NCI-H1694 treated with DMSO at 0.1 percent for 48 hours (cell line): ENCODE results near the gene NFE2L2.
"Not testable (repeated sequence)": the region's sequence is repeated elsewhere in the genome, so short reads cannot be mapped to it uniquely, and the experiment has no call there.

Experiments
- DNase-seq: peaks from one replicate; lab custom pipeline; 2025; lab: John Stamatoyannopoulos, UW

NFE2L2 gene

GRCh38 chr2:177256026-177256425 lies 8.5 kb downstream of the NFE2L2 start:
- no peak for DNase-seq

GRCh38 chr2:177255227-177255601 lies 9.3 kb downstream of the NFE2L2 start:
- no peak for DNase-seq

GRCh38 chr2:177254433-177255226 lies 9.9 kb downstream of the NFE2L2 start:
- no peak for DNase-seq

- DNase-seq, result no peak
These were observed 10.8 kb downstream of the NFE2L2 start for GRCh38 chr2:177253704-177254103.

- no peak for DNase-seq
These were observed 11.6 kb downstream of the NFE2L2 start for GRCh38 chr2:177252808-177253531.

- no peak for DNase-seq
These were observed 13.4 kb downstream of the NFE2L2 start for GRCh38 chr2:177251165-177251542.

GRCh38 chr2:177250461-177250860 lies 14.1 kb downstream of the NFE2L2 start:
- DNase-seq, result no peak

GRCh38 chr2:177249038-177249437 lies 15.5 kb downstream of the NFE2L2 start:
- DNase-seq, result no peak

- no peak for DNase-seq
These were observed 16.7 kb downstream of the NFE2L2 start for GRCh38 chr2:177247693-177248262.

GRCh38 chr2:177246523-177247030 lies 17.9 kb downstream of the NFE2L2 start:
- not testable (repeated sequence) for DNase-seq

GRCh38 chr2:177246000-177246399 lies 18.5 kb downstream of the NFE2L2 start:
- DNase-seq, result no peak

- no peak for DNase-seq
These were observed 19.5 kb downstream of the NFE2L2 start for GRCh38 chr2:177245010-177245422.

GRCh38 chr2:177244244-177244771 lies 20.2 kb downstream of the NFE2L2 start:
- DNase-seq, result no peak

GRCh38 chr2:177243476-177243875 lies 21.1 kb downstream of the NFE2L2 start:
- no peak for DNase-seq

GRCh38 chr2:177243073-177243472 lies 21.5 kb downstream of the NFE2L2 start:
- no peak for DNase-seq

- DNase-seq, result no peak
These were observed 22.2 kb downstream of the NFE2L2 start for GRCh38 chr2:177242121-177242987.

GRCh38 chr2:177241711-177242120 lies 22.8 kb downstream of the NFE2L2 start:
- DNase-seq, result no peak

- DNase-seq, result no peak
These were observed 24.4 kb downstream of the NFE2L2 start for GRCh38 chr2:177239932-177240630.

GRCh38 chr2:177239053-177239452 lies 25.5 kb downstream of the NFE2L2 start:
- no peak for DNase-seq

GRCh38 chr2:177237932-177238331 lies 26.6 kb downstream of the NFE2L2 start:
- DNase-seq, result no peak

GRCh38 chr2:177235855-177236437 lies 28.6 kb downstream of the NFE2L2 start:
- no peak for DNase-seq
